ENCODE measurements around the gene TOLLIP.

TOLLIP gene

GRCh38 chr11:1326435-1327063 is 17.1 kb upstream of the TOLLIP start:
- no peak overlapping the region for H3K27ac ChIP-seq (replicated peaks; ENCODE audit: low read length)
- H4K91ac ChIP-seq (ENCODE audit: low read depth, low read length, poor library complexity): no peak overlapping the region
- peaks cover 0 to 11% (median 0%) of the 10 kb centered on the region in 3 experiments for H3K27me3 ChIP-seq (ENCODE audit: control insufficient read depth in 3 of 3, insufficient read depth in 3 of 3, low read depth in 1 of 3, low read length in 3 of 3)
- no peak overlapping the region for H3K4me2 ChIP-seq (ENCODE audit: insufficient read depth, low read length, poor library complexity, severe bottlenecking)
- peaks cover 4 to 13% of the 10 kb centered on the region in 2 donors for H3K9me3 ChIP-seq (replicated peaks in 1 of 2; ENCODE audit: control insufficient read depth in 2 of 2, insufficient read depth in 1 of 2, low read depth in 1 of 2, low read length in 2 of 2)
- no peak overlapping the region for H2BK15ac ChIP-seq (ENCODE audit: low read length)
- no peak overlapping the region for H2BK5ac ChIP-seq (ENCODE audit: low read length)
- no peak overlapping the region for H3K14ac ChIP-seq (ENCODE audit: low read length)
- no peak overlapping the region for H3K4ac ChIP-seq (ENCODE audit: low read length)
- H3K23ac ChIP-seq (ENCODE audit: low read depth, low read length, poor library complexity): no peak overlapping the region
- H4K8ac ChIP-seq (ENCODE audit: low read depth, low read length): no peak overlapping the region
- no peak overlapping the region for H2AK5ac ChIP-seq (ENCODE audit: low read depth, low read length)
- WGBS, 2 donors (ENCODE audit: extremely low coverage in 2 of 2, insufficient read length in 2 of 2, insufficient replicate concordance in 1 of 2): no CpG with 5 or more reads among the region's 11 CpGs
- H3K36me3 ChIP-seq (replicated peaks in 1 of 2; ENCODE audit: control insufficient read depth in 2 of 2, insufficient read depth in 2 of 2, low read length in 2 of 2): no peaks in the 10 kb centered on the region
- H2BK12ac ChIP-seq (ENCODE audit: low read length): no peak overlapping the region
- H3K79me1 ChIP-seq (ENCODE audit: low read depth, low read length): no peaks in the 10 kb centered on the region
- no peak overlapping the region for H3K18ac ChIP-seq (ENCODE audit: low read length)
- H2AFZ ChIP-seq (ENCODE audit: low read length): peak overlapping the region; percentile 9
- H3K4me3 ChIP-seq (ENCODE audit: low read length in 2 of 2): no peak overlapping the region
- no peaks in the 10 kb centered on the region for H3K4me1 ChIP-seq (ENCODE audit: control insufficient read depth in 2 of 2, insufficient read depth in 1 of 2, low read depth in 1 of 2, low read length in 2 of 2)
- H2BK120ac ChIP-seq (ENCODE audit: low read depth, low read length): no peak overlapping the region
- no peak for DNase-seq (ENCODE audit: low spot score)
- H3K9ac ChIP-seq (ENCODE audit: low read depth, low read length, poor library complexity): no peak overlapping the region

GRCh38 chr11:1323774-1324173 is 14.3 kb upstream of the TOLLIP start:
- no CpG with 5 or more reads among the region's 3 CpGs for WGBS, 2 donors (ENCODE audit: extremely low coverage in 2 of 2, insufficient read length in 2 of 2, insufficient replicate concordance in 1 of 2)
- Histone ChIP-seq H4K8ac (ENCODE audit: low read depth, low read length) (no peak overlapping the region), H2AK5ac (ENCODE audit: low read depth, low read length) (no peak overlapping the region), H2BK15ac (ENCODE audit: low read length) (no peak overlapping the region), H4K91ac (ENCODE audit: low read depth, low read length, poor library complexity) (no peak overlapping the region), H3K4me2 (ENCODE audit: insufficient read depth, low read length, poor library complexity, severe bottlenecking) (no peak overlapping the region), H3K23ac (ENCODE audit: low read depth, low read length, poor library complexity) (no peak overlapping the region), H3K27ac (replicated peaks; ENCODE audit: low read length) (no peak overlapping the region), H3K27me3 (ENCODE audit: control insufficient read depth in 3 of 3, insufficient read depth in 3 of 3, low read depth in 1 of 3, low read length in 3 of 3) (peaks cover 0 to 11% (median 2%) of the 10 kb centered on the region in 3 experiments), H3K79me1 (ENCODE audit: low read depth, low read length) (no peaks in the 10 kb centered on the region), H3K4me3 (ENCODE audit: low read length in 2 of 2) (no peak overlapping the region), H3K4ac (ENCODE audit: low read length) (no peak overlapping the region), H2AFZ (ENCODE audit: low read length) (no peak overlapping the region), H3K36me3 (replicated peaks in 1 of 2; ENCODE audit: control insufficient read depth in 2 of 2, insufficient read depth in 2 of 2, low read length in 2 of 2) (no peaks in the 10 kb centered on the region), H3K18ac (ENCODE audit: low read length) (no peak overlapping the region), H3K9me3 (replicated peaks in 1 of 2; ENCODE audit: control insufficient read depth in 2 of 2, insufficient read depth in 1 of 2, low read depth in 1 of 2, low read length in 2 of 2) (peaks cover 7 to 11% of the 10 kb centered on the region in 2 donors), H2BK12ac (ENCODE audit: low read length) (no peak overlapping the region), H3K14ac (ENCODE audit: low read length) (no peak overlapping the region), H3K9ac (ENCODE audit: low read depth, low read length, poor library complexity) (peak overlapping the region; percentile 30), H2BK5ac (ENCODE audit: low read length) (no peak overlapping the region), H3K4me1 (ENCODE audit: control insufficient read depth in 2 of 2, insufficient read depth in 1 of 2, low read depth in 1 of 2, low read length in 2 of 2) (no peaks in the 10 kb centered on the region), H2BK120ac (ENCODE audit: low read depth, low read length) (no peak overlapping the region)
- no peak for DNase-seq (ENCODE audit: low spot score)

GRCh38 chr11:1317993-1318392 is 8.6 kb upstream of the TOLLIP start:
- Histone ChIP-seq H3K23ac (ENCODE audit: low read depth, low read length, poor library complexity) (no peak overlapping the region), H3K4me2 (ENCODE audit: insufficient read depth, low read length, poor library complexity, severe bottlenecking) (no peak overlapping the region), H3K14ac (ENCODE audit: low read length) (no peak overlapping the region), H3K4me1 (ENCODE audit: control insufficient read depth in 2 of 2, insufficient read depth in 1 of 2, low read depth in 1 of 2, low read length in 2 of 2) (no peaks in the 10 kb centered on the region), H2BK12ac (ENCODE audit: low read length) (no peak overlapping the region), H3K4me3 (ENCODE audit: low read length in 2 of 2) (no peak overlapping the region), H3K36me3 (replicated peaks in 1 of 2; ENCODE audit: control insufficient read depth in 2 of 2, insufficient read depth in 2 of 2, low read length in 2 of 2) (no peaks in the 10 kb centered on the region), H4K91ac (ENCODE audit: low read depth, low read length, poor library complexity) (no peak overlapping the region), H2BK15ac (ENCODE audit: low read length) (no peak overlapping the region), H2BK5ac (ENCODE audit: low read length) (no peak overlapping the region), H3K18ac (ENCODE audit: low read length) (no peak overlapping the region), H2BK120ac (ENCODE audit: low read depth, low read length) (no peak overlapping the region), H3K9me3 (replicated peaks in 1 of 2; ENCODE audit: control insufficient read depth in 2 of 2, insufficient read depth in 1 of 2, low read depth in 1 of 2, low read length in 2 of 2) (peaks cover 0 to 4% of the 10 kb centered on the region in 2 donors), H3K27me3 (ENCODE audit: control insufficient read depth in 3 of 3, insufficient read depth in 3 of 3, low read depth in 1 of 3, low read length in 3 of 3) (peaks cover 0 to 6% (median 2%) of the 10 kb centered on the region in 3 experiments), H3K9ac (ENCODE audit: low read depth, low read length, poor library complexity) (no peak overlapping the region), H3K79me1 (ENCODE audit: low read depth, low read length) (no peaks in the 10 kb centered on the region), H3K4ac (ENCODE audit: low read length) (no peak overlapping the region), H2AK5ac (ENCODE audit: low read depth, low read length) (no peak overlapping the region), H4K8ac (ENCODE audit: low read depth, low read length) (no peak overlapping the region), H2AFZ (ENCODE audit: low read length) (no peak overlapping the region), H3K27ac (replicated peaks; ENCODE audit: low read length) (no peak overlapping the region)
- DNase-seq (ENCODE audit: low spot score): no peak
- WGBS, 2 donors (ENCODE audit: extremely low coverage in 2 of 2, insufficient read length in 2 of 2, insufficient replicate concordance in 1 of 2): no CpG with 5 or more reads among the region's 8 CpGs

GRCh38 chr11:1317432-1317831 is 8.0 kb upstream of the TOLLIP start:
- H3K36me3 ChIP-seq (replicated peaks in 1 of 2; ENCODE audit: control insufficient read depth in 2 of 2, insufficient read depth in 2 of 2, low read length in 2 of 2): no peaks in the 10 kb centered on the region
- H3K27ac ChIP-seq (replicated peaks; ENCODE audit: low read length): no peak overlapping the region
- H4K91ac ChIP-seq (ENCODE audit: low read depth, low read length, poor library complexity): no peak overlapping the region
- H2BK5ac ChIP-seq (ENCODE audit: low read length): no peak overlapping the region
- DNase-seq (ENCODE audit: low spot score): no peak
- no peak overlapping the region for H2BK15ac ChIP-seq (ENCODE audit: low read length)
- H3K14ac ChIP-seq (ENCODE audit: low read length): no peak overlapping the region
- no peaks in the 10 kb centered on the region for H3K79me1 ChIP-seq (ENCODE audit: low read depth, low read length)
- no peak overlapping the region for H2BK120ac ChIP-seq (ENCODE audit: low read depth, low read length)
- no peak overlapping the region for H2AK5ac ChIP-seq (ENCODE audit: low read depth, low read length)
- no peak overlapping the region for H2AFZ ChIP-seq (ENCODE audit: low read length)
- no peak overlapping the region for H3K18ac ChIP-seq (ENCODE audit: low read length)
- H3K9ac ChIP-seq (ENCODE audit: low read depth, low read length, poor library complexity): no peak overlapping the region
- H3K4me1 ChIP-seq (ENCODE audit: control insufficient read depth in 2 of 2, insufficient read depth in 1 of 2, low read depth in 1 of 2, low read length in 2 of 2): no peaks in the 10 kb centered on the region
- H3K9me3 ChIP-seq (replicated peaks in 1 of 2; ENCODE audit: control insufficient read depth in 2 of 2, insufficient read depth in 1 of 2, low read depth in 1 of 2, low read length in 2 of 2): peaks cover 0 to 4% of the 10 kb centered on the region in 2 donors
- H4K8ac ChIP-seq (ENCODE audit: low read depth, low read length): no peak overlapping the region
- H2BK12ac ChIP-seq (ENCODE audit: low read length): no peak overlapping the region
- peak overlapping the region; percentile 85 for H3K23ac ChIP-seq (ENCODE audit: low read depth, low read length, poor library complexity)
- H3K4ac ChIP-seq (ENCODE audit: low read length): no peak overlapping the region
- WGBS, 2 donors (ENCODE audit: extremely low coverage in 2 of 2, insufficient read length in 2 of 2, insufficient replicate concordance in 1 of 2): no CpG with 5 or more reads among the region's 10 CpGs
- H3K27me3 ChIP-seq (ENCODE audit: control insufficient read depth in 3 of 3, insufficient read depth in 3 of 3, low read depth in 1 of 3, low read length in 3 of 3): peaks cover 0 to 6% (median 2%) of the 10 kb centered on the region in 3 experiments
- H3K4me3 ChIP-seq (ENCODE audit: low read length in 2 of 2): no peak overlapping the region
- no peak overlapping the region for H3K4me2 ChIP-seq (ENCODE audit: insufficient read depth, low read length, poor library complexity, severe bottlenecking)
